Measurements from ENCODE around the gene KRTDAP. TPM values are rescaled to one million over a fixed set of nuclear protein-coding genes. Genes with fewer than 3 reads are reported as not detected.

The KRTDAP gene
- total and polyA plus RNA-seq, 2 donors (not counting 3 experiments of a cell fraction or from before 2014, with no cell fraction given): not detected

- no peak overlapping the region for H3K4me3 ChIP-seq (replicated peaks in 1 of 3; ENCODE audit: insufficient read depth in 1 of 3, low read depth in 1 of 3, low read length in 3 of 3)
- no peak overlapping the region for H3K9ac ChIP-seq (replicated peaks; ENCODE audit: extremely low read depth, insufficient read depth, low read length)
- H3K4me1 ChIP-seq (ENCODE audit: control insufficient read depth, extremely low read depth, insufficient read depth, low read length): no peaks in the 10 kb centered on the region
- no peaks in the 10 kb centered on the region for H3K9me3 ChIP-seq (replicated peaks; ENCODE audit: control insufficient read depth, insufficient read depth, low read length)
- BruUV-seq (replicated peaks): no TSS peak
- CTCF ChIA-PET: no interaction called here
- TF ChIP-seq MYC (IDR thresholded peaks at IDR 0.05; ENCODE audit: low read depth, low read length): no peak
- no peak for TF ChIP-seq POLR2AphosphoS5 (IDR thresholded peaks at IDR 0.05; ENCODE audit: insufficient read depth, low read depth, low read length)
- TF ChIP-seq CTCF (IDR thresholded peaks at IDR 0.05; ENCODE audit: extremely low read depth in 1 of 2, insufficient read depth in 1 of 2, low read depth in 1 of 2, low read length in 2 of 2): no peak
- TF ChIP-seq POLR2A (IDR thresholded peaks at IDR 0.05; ENCODE audit: low read depth, low read length): no peak
- no peak for TF ChIP-seq GATA2 (IDR thresholded peaks at IDR 0.05; ENCODE audit: insufficient read depth, insufficient read length, low read depth, low read length)
- TF ChIP-seq EZH2 (IDR thresholded peaks at IDR 0.05; ENCODE audit: borderline replicate concordance, low read depth, low read length, severe bottlenecking): no peak
- TF ChIP-seq JUN (IDR thresholded peaks at IDR 0.05; ENCODE audit: borderline replicate concordance, insufficient read depth, insufficient read length, low read depth): no peak
- H3K36me3 ChIP-seq (ENCODE audit: control insufficient read depth in 2 of 2, extremely low read depth in 1 of 2, insufficient read depth in 2 of 2, low read length in 2 of 2): no peaks in the 10 kb centered on the region
- DNase-seq (ENCODE audit: low read depth, low spot score): no peak
- intact Hi-C loops (cut with micrococcal nuclease) (no loop called here), dilution Hi-C loops (cut with MboI; ENCODE audit: extremely low pct_ligation_motif_present, low sequenced_read_pairs) (no loop called here)
- H3K9me1 ChIP-seq (replicated peaks; ENCODE audit: control insufficient read depth, extremely low read depth, insufficient read depth, low read length): no peaks in the 10 kb centered on the region
- H3K4me2 ChIP-seq (ENCODE audit: insufficient read depth, low read length): no peak overlapping the region
- H2AFZ ChIP-seq (ENCODE audit: low read depth, low read length): no peak overlapping the region
- H3K27ac ChIP-seq (ENCODE audit: insufficient read depth, low read depth, low read length): no peak overlapping the region
- POLR2A ChIA-PET: no interaction called here
- no peak for FAIRE-seq
- no peaks in the 10 kb centered on the region for H3K79me2 ChIP-seq (ENCODE audit: control insufficient read depth, insufficient read depth, low read length)
- H4K20me1 ChIP-seq (replicated peaks; ENCODE audit: control insufficient read depth, extremely low read depth, insufficient read depth, low read length): no peaks in the 10 kb centered on the region
- H3K27me3 ChIP-seq (ENCODE audit: control insufficient read depth in 2 of 2, insufficient read depth in 2 of 2, low read length in 2 of 2): peaks cover 22 to 24% of the 10 kb centered on the region in 2 experiments
Observed at GRCh38 chr19:35514282-35514809, 24.1 kb upstream of the KRTDAP start.
